ENCODE measurements around the gene TMEM129.

Gene TMEM129

GRCh38 chr4:1716065-1716945 lies 4.8 kb downstream of the TMEM129 start:
- no peak for TF ChIP-seq TAF1 (IDR thresholded peaks at IDR 0.05; ENCODE audit: borderline replicate concordance, low read depth, low read length)
- TF ChIP-seq POLR2AphosphoS5 (IDR thresholded peaks at IDR 0.05; ENCODE audit: low read depth, low read length): no peak
- no peak for TF ChIP-seq POLR2A (IDR thresholded peaks at IDR 0.05; ENCODE audit: low read depth, low read length)
- FAIRE-seq: no peak
- no peak for DNase-seq (ENCODE audit: insufficient read length)

DNA sequence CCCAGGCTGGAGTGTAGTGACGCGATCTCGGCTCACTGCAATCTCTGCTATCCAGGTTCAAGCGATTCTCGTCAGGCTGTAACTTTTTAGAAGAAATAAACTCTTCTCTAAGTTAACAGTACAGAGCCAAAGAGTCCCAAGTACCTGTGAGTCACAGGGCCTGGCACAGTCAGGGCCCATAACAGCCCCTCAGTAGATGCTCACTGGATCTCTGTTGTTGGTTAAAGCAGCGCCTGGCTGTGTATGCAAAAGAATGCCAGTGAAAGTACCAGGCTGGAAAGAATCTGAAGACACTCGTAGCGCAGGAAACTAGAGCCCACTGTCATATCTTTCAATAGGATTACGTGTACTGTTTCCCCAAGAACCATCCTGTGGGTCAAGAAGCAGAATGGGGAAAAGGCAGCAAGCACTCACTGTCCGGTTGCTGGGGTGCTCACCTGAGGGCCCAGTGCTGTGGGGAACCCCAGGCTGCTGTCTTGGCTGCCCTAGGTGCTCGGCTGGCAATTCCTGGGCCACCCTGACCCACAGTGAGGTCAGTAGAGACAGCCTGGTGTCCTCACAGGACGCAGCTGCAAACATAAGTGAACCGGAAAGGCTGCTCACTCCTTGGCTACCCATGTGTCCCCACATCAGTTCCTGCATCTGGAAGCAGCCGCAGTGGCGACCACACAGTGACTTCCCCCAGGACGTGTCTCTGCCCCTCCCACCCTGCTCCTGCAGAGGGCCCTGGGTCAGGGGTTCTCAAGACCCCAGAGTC lies 5.9 kb downstream of the TMEM129 start:
- DNase-seq (ENCODE audit: insufficient read length): no peak
- FAIRE-seq: peak; percentile 84
- TF ChIP-seq TAF1 (IDR thresholded peaks at IDR 0.05; ENCODE audit: borderline replicate concordance, low read depth, low read length) (no peak), POLR2A (IDR thresholded peaks at IDR 0.05; ENCODE audit: low read depth, low read length) (peak; percentile 36; the same call in 1 of the 2 replicates), POLR2AphosphoS5 (IDR thresholded peaks at IDR 0.05; ENCODE audit: low read depth, low read length) (no peak)

- TF ChIP-seq TAF1 (IDR thresholded peaks at IDR 0.05; ENCODE audit: borderline replicate concordance, low read depth, low read length): no peak
- peak; percentile 42; the same call in 1 of the 2 replicates for TF ChIP-seq POLR2AphosphoS5 (IDR thresholded peaks at IDR 0.05; ENCODE audit: low read depth, low read length)
- DNase-seq (ENCODE audit: insufficient read length): no peak
- FAIRE-seq: no peak
These were observed 6.7 kb downstream of the TMEM129 start for GRCh38 chr4:1714303-1715001.

DNA sequence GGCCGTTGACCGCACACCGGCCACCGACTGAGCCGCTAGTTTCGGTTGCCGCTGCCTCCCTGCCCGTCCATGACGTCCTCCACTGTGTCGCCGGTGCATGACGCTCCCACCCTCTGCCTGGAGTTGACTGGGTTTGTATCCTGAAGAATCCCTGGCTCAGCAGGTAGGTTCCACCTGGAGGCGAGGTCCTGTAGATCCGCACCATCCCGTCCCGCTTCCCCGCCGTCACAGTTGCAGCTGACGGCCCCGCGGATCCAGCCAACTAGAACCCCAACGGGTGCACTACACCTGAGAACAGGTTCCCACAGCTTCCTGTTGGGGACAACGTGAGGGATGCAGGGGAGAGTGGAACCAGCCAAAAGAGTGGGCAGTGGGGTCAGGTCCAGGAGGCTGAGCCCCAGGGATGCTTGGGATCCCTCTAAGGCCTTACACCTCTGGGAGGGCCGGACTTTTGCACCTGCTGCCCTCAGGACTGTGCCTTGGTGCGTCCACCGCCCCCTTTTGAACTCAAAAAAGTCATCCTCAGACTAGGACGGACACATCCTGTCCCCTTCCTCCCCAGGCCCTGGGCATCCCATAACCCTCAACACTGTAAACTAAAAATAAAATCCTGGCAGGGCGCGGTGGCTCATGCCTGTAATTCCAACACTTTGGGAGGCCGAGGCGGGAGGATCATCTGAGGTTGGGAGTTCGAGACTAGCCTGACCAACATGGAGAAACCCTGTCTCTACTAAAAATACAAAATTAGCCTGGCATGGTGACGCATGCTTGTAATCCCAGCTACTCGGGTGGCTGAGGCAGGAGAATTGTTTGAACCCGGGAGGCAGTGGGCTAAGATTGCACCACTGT lies 7.9 kb downstream of the TMEM129 start:
- no peak for FAIRE-seq
- TF ChIP-seq POLR2A (IDR thresholded peaks at IDR 0.05; ENCODE audit: low read depth, low read length) (peak; percentile 50), POLR2AphosphoS5 (IDR thresholded peaks at IDR 0.05; ENCODE audit: low read depth, low read length) (no peak)
- DNase-seq (ENCODE audit: insufficient read length): no peak

DNA sequence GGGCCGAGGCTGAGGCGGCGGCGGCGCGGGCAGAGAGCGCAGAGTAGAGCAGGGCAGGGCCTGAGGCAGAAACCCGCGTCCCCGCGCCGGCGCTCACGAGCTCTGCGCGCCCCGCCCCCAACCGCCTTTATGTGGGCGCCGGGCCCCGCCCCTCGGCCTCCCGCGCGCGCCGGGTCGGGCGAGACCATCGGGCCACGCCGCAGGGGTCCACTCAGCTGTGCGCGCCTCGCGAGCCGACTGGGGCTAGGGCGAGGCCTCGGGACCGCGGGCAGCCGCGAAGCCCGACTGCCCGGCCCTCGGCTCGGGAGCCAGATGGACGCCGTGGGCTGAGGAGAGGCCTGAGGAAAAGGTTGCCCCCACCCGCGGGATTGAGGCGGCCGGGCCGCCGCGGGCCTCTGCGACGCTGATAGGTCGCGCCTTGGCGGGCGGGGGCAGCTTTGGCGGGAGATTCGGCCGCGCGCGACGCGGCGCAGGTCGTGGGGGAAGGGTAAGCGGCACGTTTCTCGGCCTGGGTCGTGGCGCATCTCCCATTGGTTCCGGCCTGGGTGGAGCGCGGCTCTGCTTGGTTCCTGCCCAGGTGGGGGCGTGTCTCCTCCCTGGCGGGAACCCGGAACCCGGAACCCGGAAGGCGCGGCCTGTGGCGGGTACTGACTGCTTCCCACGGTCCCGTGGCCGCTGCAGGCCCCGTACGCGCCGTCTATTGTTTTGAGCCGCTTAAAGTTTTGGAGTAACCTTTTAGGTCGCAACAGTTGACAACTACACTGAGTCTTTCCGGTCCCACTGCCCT lies 8.7 kb downstream of the TMEM129 start, which contains the start of gene SLBP:
Gene SLBP (minus strand): TSS at position 104 of the 787 bp plus-strand sequence. CDS start 131 bp downstream, outside the sequence.
- FAIRE-seq (peak; percentile 97), DNase-seq (ENCODE audit: insufficient read length) (peak; percentile 97)
- TF ChIP-seq TAF1 (IDR thresholded peaks at IDR 0.05; ENCODE audit: borderline replicate concordance, low read depth, low read length) (peak; percentile 92), POLR2AphosphoS5 (IDR thresholded peaks at IDR 0.05; ENCODE audit: low read depth, low read length) (peak; percentile 75), POLR2A (IDR thresholded peaks at IDR 0.05; ENCODE audit: low read depth, low read length) (peak; percentile 84)

DNA sequence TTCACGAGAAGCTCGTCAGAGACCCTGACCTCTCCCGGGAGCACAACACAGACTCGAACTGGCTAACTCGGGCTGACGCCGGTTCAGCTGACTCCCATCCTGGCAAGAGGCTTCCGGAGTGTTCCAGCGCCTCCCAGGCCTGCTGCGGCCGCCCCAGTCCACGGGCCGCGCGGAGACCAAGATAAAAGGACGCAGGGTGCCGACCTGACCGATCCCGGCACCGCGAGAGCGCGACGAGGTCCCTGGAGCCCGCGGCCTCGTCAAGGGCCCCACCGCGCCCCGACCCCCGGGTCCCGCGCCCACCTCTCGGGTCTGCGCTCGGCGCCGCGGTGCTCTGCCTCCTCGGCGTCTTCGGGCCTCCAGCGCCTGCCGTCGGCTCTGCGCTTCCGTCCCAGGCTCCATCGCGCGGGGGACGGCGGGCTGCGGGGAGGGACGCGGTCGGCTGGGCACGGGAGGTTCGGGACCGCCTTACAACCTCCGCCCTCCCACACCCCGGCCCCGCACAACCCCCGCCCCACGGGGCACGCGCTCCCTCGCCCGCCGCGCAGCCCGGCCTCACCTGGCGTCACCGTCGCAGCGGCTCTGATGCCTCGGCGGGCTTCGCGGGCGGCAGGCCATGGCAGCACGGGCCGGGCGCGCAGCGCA lies 9.4 kb downstream of the TMEM129 start:
- no peak for FAIRE-seq
- no peak for DNase-seq (ENCODE audit: insufficient read length)
- TF ChIP-seq TAF1 (IDR thresholded peaks at IDR 0.05; ENCODE audit: borderline replicate concordance, low read depth, low read length): no peak
- TF ChIP-seq POLR2AphosphoS5 (IDR thresholded peaks at IDR 0.05; ENCODE audit: low read depth, low read length): no peak
- TF ChIP-seq POLR2A (IDR thresholded peaks at IDR 0.05; ENCODE audit: low read depth, low read length): no peak

GRCh38 chr4:1711055-1711570 lies 10.0 kb downstream of the TMEM129 start:
- FAIRE-seq (no peak), DNase-seq (ENCODE audit: insufficient read length) (no peak)
- TF ChIP-seq TAF1 (IDR thresholded peaks at IDR 0.05; ENCODE audit: borderline replicate concordance, low read depth, low read length) (no peak), POLR2A (IDR thresholded peaks at IDR 0.05; ENCODE audit: low read depth, low read length) (no peak), POLR2AphosphoS5 (IDR thresholded peaks at IDR 0.05; ENCODE audit: low read depth, low read length) (0 out of 2 replicates have a peak, but pooled peaks have one; percentile 37)

DNA sequence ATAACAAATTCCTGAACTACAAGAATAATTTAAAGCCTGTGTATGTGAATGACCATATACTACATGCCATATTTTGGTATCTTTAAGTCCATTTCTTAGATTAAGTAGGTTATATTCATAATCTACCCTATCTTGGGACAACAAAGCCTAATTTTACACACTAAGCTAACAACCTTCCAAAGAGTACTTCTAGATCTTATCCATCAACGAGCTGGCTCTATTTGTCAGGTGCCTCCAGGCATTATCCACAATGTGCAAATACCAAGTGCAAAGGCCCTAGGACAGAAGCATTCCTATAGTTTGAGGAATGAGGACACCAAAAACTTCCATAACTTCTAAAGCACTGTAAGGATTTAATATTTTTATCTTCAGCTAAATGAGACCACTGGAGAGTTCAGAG lies 12.5 kb downstream of the TMEM129 start:
- no peak for DNase-seq (ENCODE audit: insufficient read length)
- no peak for FAIRE-seq
- TF ChIP-seq TAF1 (IDR thresholded peaks at IDR 0.05; ENCODE audit: borderline replicate concordance, low read depth, low read length): no peak
- no peak for TF ChIP-seq POLR2AphosphoS5 (IDR thresholded peaks at IDR 0.05; ENCODE audit: low read depth, low read length)
- no peak for TF ChIP-seq POLR2A (IDR thresholded peaks at IDR 0.05; ENCODE audit: low read depth, low read length)

DNA sequence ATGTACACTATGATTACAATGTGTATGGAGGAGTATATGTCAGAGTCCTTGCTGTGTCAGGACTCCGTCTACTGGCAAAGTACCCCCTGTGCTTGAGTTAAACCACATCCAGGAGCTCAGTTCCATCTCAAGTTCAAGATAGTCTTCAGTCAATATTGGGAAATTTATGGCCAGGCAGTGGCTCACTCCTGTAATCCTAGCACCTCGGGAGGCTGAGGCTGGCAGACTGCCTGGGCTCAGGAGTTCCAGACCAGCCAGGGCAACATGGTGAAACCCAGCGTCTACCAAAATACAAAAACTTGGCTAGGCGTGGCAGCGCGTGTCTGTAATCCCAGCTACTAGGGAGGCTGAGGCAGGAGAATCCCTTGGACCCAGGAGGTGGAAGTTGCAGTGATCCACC lies 14.8 kb downstream of the TMEM129 start:
- no peak for TF ChIP-seq POLR2A (IDR thresholded peaks at IDR 0.05; ENCODE audit: low read depth, low read length)
- TF ChIP-seq TAF1 (IDR thresholded peaks at IDR 0.05; ENCODE audit: borderline replicate concordance, low read depth, low read length): no peak
- TF ChIP-seq POLR2AphosphoS5 (IDR thresholded peaks at IDR 0.05; ENCODE audit: low read depth, low read length): no peak
- no peak for FAIRE-seq
- DNase-seq (ENCODE audit: insufficient read length): no peak

All from GM12892 (cell line).